ENCODE data around the gene CNMD.

Gene CNMD

GRCh38 chr13:52739468-52740071, at the start of gene CNMD:
TSS of gene CNMD (minus strand) at chr13:52739820. CDS start at chr13:52739701, 119 bp downstream.
- DNase-seq (ENCODE audit: low read depth), result no peak
- no peak within 1 kb of the TSS for H3K4me3 ChIP-seq (ENCODE audit: low read length)
- TF ChIP-seq CTCF (IDR thresholded peaks at IDR 0.05; ENCODE audit: insufficient read depth, low read depth, low read length, missing control alignments), result no peak

GRCh38 chr13:52788011-52788410, 48.4 kb upstream of the CNMD start:
- no peak for DNase-seq (ENCODE audit: low read depth)
- TF ChIP-seq CTCF (IDR thresholded peaks at IDR 0.05; ENCODE audit: insufficient read depth, low read depth, low read length, missing control alignments), result no peak
- no peak overlapping the region for H3K4me3 ChIP-seq (ENCODE audit: low read length)

- H3K4me3 ChIP-seq (ENCODE audit: low read length), result no peak overlapping the region
- TF ChIP-seq CTCF (IDR thresholded peaks at IDR 0.05; ENCODE audit: insufficient read depth, low read depth, low read length, missing control alignments), result no peak
Observed at GRCh38 chr13:52787235-52787634, 47.6 kb upstream of the CNMD start.

GRCh38 chr13:52786766-52787165, 47.1 kb upstream of the CNMD start:
- TF ChIP-seq CTCF (IDR thresholded peaks at IDR 0.05; ENCODE audit: insufficient read depth, low read depth, low read length, missing control alignments), result no peak
- no peak overlapping the region for H3K4me3 ChIP-seq (ENCODE audit: low read length)
- no peak for DNase-seq (ENCODE audit: low read depth)

More at GRCh38 chr13:52787235-52787634, 47.6 kb upstream of the CNMD start:
- DNase-seq (ENCODE audit: low read depth), result no peak

- TF ChIP-seq CTCF (IDR thresholded peaks at IDR 0.05; ENCODE audit: insufficient read depth, low read depth, low read length, missing control alignments), result no peak
- H3K4me3 ChIP-seq (ENCODE audit: low read length), result no peak overlapping the region
- peak; percentile 27 for DNase-seq (ENCODE audit: low read depth)
Observed at GRCh38 chr13:52785739-52786138, 46.1 kb upstream of the CNMD start.

- no peak for TF ChIP-seq CTCF (IDR thresholded peaks at IDR 0.05; ENCODE audit: insufficient read depth, low read depth, low read length, missing control alignments)
- no peak for DNase-seq (ENCODE audit: low read depth)
- H3K4me3 ChIP-seq (ENCODE audit: low read length), result no peak overlapping the region
Observed at GRCh38 chr13:52784591-52785340, 45.1 kb upstream of the CNMD start.

All from epithelial cell of esophagus (primary cell).